Stimulated activated CD4-positive, alpha-beta T cell treated with anti-CD3 and anti-CD28 coated beads, TNF-alpha, amount 100 ng/mL, for 24 hours (primary cell): ENCODE results near the gene COPB1.

Experiments
- DNase-seq, 3 experiments: peaks; one replicate each; pipeline ENCODE4 v3.0.0-alpha.2; 2020; ENCODE audit warnings: low read depth in 3 of 3

The COPB1 gene

DNA sequence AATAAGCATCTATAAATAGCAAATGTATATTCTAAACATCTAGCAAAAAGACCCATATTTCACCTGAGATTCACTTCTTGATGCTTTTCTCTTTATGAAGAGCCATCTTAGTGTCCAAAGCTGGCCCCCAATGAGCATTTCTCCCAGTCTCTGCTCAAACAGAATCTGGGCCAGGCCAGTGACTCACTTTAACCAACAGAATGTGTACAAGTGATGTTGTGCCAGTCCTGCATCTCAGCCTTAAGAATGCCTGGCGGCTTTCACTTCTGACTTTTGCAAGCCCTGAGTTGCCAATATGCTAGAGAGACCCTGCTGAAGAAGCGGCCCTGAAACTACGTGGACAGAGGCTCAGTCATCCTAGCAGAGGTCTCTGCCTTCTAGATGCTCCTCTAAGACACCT is 6.9 kb upstream of the COPB1 start:
- DNase-seq: no peak

DNA sequence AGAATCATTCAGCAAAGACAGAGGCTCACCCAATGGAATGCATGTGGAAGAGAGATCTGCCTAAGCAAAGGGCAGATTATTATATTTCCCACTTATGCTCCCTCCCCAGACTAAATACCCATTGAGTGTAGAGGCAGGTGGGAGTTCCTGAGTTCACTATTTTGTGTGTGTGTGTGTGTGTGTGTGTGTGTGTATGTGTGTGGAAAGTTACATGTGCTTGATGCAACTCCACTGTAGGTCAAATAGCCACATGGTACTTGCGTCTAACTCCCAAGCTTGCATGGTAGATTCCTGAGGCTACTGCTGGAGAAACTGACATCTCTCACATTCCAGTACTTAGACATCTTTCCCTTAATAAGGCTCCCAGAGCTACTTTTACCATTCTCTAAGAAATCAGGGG is 3.4 kb upstream of the COPB1 start:
- DNase-seq: no peak

DNA sequence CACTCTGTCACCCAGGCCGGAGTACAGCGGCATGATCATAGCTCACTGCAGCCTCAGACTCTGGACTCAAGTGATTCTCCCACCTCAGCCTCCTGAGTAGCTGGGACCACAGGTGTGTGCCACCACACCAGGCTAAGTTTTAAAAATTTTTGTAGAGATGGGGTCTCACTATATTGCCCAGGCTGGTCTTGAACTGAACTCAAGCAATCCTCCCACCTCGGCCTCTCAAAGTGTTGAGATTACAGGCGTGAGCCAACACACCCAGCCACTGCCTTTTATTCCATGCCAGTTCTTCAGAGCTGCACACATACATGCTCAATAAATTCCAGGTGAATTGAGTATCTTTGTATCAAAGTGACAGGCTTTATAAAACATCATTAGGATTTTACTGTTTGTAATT is 2.4 kb upstream of the COPB1 start:
- no peak for DNase-seq

DNA sequence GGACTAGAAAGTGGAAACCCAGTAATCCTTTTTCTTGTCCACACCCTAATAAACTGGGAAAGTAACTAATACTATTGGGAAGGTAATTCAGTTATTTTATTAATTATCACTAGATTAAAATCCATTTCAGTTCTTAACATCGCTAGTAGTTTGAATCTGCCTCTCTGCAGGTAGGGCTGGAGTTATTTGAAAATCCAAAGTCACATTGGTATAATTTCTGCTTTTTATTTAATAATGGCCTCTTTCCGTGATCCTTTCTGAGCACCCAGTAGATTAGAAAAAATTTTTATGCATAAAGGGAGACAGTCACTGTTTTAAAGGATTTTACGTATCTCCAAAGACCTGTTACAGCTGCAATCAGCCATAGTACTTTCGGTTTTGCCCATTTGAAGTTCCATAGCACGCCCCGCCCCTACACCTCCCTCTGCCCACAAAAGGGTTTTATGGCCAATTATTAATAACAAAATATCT is 605 bp upstream of the COPB1 start:
- DNase-seq: peak in 2 of 3 experiments; percentile 11 to 42

DNA sequence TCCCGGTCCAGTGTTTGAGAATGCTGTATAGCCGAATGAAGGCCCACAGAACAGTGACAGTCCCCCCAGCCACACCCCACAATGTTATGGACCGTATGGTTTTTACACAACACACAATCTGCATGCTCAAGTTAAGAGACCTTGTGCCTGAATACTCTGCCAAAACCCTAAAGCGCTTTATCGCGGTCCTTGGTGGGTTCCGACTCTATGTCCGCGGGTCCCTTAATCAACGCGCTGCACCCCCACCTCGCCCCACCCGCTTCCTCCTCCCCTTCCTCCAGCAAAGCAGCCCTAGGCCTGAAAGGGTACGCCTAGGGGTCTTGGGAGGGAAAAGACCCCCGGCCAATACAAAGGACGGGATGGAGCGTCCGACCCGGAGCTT is 442 bp downstream of the COPB1 start:
- peak; percentile 15 to 29 (median 22) for DNase-seq

DNA sequence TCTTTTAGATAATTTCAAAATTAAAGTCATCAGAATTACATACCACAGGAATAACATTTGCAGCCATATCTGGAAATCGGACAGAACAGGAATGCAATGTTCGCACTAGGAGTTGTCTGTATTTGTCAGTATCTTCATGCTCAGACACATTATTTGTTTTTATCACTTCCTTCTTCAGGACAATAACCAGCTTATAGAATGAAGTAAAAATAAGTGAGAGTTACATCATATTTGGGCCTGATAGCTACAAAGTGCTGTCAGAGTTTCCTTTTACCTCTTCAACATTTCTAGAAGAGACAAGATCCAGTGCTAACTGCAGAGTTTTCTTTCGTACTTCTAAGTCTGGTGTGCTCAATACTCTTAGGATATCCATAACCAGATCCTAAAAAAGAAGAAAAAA is 18.9 kb downstream of the COPB1 start:
- DNase-seq: no peak

DNA sequence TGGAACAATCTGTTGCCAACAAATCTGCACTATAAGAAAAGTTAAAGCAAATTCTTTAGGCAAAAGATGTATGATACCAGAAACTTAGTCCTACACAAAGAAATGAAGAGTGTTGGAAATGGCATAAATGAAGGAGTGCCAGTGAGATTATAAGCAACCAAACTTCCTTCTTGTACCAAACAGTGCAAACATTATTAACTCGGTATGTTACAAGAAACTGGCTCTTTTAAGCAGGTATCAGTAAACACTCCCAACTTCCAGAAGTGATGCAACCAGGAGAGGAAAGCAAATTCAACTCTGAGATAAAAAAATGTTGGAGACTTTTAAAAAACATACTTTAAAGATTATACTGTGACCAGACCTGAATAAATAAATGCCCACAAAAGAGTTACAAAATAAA is 28.5 kb downstream of the COPB1 start:
- DNase-seq: no peak

DNA sequence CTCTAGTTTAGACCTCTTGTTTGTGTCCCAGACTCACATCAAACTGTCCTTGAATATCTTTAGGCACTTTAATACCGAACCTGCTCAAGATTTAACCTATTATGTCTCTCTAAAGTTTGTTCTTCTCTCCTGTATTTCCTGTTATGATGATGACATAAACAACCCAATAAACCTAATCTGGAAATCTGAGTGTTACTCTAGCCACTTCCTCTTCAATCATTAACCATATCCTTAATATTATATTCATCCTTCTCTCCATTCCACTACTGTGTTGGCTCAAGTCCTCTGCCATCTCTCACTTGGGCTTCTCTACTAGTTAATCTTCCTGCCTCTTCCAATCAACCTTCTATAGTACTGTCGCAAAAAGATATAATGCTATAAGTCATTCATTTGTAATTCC is 36.0 kb downstream of the COPB1 start:
- no peak for DNase-seq

DNA sequence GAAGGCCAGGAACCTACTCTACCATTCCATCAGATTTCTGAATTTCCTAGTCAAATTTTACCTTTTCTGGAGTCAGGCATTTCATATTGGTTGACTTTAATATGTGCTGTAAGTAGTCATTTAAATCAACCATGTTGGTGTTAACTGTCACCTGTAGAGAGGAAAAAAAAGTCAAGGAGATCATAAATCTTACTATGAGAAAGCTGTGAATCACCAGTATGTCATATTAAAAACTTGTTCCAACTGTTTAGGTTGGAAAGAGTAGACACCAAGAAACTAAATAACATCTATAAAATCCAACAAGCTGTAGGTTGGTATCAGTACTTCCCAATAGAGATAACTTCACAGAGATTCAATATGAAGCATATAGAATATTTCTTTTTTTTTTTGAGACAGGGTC is 39.5 kb downstream of the COPB1 start:
- DNase-seq: no peak

DNA sequence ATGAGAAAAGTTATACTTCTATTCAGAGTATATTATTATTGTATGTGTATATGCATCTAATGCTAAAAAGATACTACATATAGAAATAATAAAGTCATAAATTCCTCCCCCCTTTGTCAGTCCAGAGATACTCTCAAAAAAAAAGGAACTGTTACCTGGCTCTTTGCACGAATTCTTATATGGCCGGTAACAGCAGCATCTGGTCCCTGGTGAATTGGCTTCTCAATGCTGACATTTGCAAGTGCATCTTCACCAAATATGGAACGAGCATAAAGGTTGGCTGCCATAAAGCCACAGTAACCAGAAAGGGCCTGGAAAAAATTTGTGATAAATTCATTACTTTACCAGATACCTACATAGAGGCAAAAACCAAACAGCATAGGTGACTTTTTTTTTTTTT is 41.2 kb downstream of the COPB1 start:
- DNase-seq: no peak

DNA sequence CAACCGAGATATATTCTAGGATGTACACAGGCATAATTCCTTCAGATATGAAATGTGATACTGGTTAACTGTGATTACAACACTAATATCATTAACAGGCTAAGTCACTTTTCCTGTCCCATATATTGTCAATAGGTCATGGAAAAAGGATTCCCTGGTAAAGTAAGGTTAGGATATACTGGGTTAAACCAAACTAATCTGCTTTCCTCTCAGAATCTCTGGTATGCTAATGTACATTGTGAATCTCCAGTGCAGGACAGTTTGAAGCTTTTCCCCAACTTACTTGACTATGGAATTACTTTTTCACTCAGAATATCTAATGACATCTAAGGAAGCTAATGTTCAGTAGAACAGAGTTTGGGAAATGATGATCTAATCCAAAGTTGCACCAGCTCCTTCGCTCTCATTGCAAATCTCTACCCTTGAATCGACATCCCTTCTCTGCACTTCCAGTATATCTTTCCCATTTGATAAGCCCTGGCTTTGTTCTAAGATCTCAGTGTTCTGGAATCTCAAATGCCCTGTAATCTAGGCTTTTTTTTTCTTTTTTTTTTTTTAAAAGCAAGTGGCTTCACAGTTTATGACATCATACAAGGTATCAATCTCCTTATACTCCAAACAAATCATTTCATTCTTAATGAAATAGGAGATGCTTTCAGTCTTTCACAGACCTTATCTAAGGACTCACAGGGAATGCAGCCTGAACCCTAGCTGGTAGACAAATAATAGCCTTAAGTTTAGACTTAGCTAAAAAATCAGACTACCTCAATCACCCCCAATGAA is 43.8 kb downstream of the COPB1 start:
- DNase-seq: no peak

DNA sequence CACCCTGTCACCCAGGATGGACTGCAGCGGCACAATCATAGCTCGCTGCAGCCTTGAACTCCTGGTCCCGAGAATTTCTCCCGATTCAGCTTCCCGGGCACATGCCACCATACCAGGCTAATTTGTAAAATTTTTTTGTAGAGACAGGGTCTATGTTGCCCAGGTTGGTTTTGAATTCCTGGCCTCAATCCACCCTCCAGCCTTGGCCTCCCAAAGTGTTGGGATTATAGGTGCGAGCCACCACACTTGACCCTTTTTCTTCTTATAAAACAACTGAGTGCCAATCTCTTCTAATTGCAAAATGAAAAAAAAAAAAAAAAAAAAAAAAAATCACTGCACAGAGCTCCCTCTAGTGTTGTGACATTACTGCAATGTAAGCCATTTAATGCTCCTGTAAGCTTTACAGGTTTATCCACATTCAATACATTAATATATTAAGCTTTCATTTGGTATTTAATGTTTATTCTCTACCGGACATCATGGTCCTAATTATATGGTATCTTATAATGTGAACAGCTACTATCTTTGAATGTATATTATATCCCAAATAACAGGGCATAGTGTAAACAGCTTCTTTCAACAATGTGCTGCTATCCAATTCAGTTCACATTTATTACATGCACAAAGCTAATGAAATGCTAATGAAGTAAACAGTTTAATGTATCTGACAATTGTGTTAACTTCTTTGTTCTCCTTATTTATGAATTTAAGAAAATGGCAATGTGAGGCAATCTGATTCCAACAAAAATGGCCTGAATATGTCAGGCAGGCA is 44.6 kb downstream of the COPB1 start:
- DNase-seq: no peak

DNA sequence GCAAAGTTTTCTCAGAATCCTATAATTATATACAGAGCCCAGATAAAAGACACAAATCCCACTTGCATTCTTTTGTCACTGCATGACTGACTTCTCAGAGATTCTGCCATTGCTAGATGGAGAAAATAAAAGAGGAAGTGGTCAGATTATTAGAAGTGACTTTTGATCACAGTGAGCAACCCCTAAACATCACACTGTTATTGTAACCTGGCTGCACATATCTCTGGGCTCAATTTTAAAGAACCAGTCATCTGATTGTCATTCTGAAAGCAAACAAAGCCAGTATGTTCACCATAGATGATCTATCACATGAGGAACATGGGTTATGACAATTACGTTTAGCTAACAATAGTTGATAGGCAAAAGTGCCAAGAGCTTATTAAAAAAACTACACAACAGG is 47.8 kb downstream of the COPB1 start:
- no peak for DNase-seq

DNA sequence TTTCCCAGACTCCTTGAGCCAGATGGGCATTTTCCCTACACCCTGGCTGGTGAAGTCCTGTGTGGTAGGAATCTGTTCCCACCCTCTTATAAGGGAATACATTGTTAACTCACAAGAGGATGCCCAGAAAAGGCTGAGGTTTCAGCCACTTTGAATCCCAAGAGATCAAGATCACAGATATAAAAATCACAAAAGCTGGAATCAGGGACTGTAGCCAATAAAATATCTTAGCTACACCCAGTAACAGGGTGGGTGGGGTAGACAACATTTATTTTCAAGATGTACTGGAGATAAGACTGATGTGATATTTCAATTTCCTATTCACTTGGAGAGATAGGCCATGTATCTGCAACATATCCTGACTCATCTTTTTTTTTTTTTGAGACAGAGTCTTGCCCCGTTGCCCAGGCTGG is 50.3 kb downstream of the COPB1 start:
- no peak for DNase-seq

DNA sequence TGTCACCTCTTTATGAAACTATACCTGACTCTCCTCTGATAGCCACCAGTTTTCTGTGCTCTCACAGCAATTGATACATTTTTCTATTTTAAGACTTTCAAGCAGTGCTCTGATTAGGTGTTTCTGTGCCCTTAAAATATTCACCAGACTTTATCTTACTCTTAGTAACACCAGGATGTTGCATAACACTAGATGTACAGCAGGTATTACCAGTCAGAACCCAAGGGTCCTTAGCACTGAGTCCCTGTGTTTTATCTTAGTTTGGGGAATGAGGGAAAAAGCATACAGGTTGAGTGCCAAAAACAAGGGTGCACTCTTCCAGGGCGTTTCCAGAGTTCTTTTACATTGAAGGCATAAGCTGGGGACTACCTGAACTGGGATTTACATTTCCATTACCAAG is 51.4 kb downstream of the COPB1 start:
- DNase-seq: no peak

DNA sequence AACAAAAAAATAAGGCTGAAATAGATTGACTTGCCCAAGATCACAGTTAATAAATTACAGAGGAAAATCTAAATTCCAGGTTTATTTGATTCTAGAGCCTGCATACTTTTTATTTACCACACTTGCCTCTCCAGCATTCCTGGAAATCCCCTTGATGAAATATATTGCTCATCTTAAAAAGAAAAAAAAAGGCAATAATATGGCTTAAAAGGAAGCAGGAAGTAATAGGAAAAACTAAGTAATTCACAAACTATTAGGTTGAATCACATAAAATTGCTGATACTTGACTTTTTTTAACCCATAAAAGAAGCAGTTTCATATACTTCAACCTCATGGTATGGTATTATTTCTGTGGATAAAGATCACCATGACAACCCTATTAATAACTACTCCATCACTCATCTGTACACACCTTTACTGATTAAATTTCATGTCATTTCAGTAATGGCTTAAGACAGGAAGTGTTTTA is 52.9 kb downstream of the COPB1 start:
- no peak for DNase-seq

DNA sequence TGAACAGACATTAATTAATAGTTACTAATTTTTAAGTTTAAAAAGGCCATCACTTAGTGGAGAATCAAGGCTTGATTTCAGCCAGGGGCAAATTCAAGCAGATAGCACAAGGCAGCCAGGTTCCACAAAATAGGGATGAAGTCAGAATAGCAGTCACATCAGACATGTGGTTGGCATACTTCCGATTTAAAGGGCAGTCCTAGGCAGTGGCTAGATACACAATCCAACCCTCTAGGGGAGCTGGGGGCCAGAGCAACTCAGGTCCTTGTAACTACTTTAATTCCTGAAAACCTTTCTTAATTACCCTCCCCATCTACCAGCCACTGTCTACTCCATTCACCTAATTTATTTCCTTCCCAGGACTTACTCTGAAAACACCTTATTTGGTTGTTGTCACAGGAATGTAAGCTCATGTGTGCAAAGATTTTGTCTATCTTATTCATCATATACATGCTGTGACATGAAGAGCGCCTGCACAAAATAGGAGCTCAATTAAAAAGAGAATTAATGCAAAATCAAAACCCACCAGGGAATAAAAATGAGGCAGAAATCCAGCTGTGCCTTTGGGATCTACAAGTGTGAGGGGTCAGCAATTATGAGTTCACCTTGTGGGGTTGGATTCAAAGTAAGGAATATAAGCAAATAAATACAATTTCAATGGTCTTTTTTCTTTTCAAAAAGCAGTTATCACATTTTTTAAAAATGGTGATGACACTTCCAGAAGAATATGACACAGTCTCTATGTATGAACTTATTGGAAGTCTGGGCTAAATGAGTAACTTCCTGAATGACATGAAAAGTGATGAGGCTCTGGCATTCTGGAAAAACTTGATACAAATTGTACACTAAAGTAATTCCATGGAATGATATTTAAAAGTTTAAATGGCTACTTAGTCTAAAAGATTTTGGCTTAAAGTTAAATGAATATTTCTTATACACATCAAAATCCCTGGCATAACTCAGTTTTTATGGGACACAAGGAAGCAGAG is 53.8 kb downstream of the COPB1 start:
- no peak for DNase-seq

DNA sequence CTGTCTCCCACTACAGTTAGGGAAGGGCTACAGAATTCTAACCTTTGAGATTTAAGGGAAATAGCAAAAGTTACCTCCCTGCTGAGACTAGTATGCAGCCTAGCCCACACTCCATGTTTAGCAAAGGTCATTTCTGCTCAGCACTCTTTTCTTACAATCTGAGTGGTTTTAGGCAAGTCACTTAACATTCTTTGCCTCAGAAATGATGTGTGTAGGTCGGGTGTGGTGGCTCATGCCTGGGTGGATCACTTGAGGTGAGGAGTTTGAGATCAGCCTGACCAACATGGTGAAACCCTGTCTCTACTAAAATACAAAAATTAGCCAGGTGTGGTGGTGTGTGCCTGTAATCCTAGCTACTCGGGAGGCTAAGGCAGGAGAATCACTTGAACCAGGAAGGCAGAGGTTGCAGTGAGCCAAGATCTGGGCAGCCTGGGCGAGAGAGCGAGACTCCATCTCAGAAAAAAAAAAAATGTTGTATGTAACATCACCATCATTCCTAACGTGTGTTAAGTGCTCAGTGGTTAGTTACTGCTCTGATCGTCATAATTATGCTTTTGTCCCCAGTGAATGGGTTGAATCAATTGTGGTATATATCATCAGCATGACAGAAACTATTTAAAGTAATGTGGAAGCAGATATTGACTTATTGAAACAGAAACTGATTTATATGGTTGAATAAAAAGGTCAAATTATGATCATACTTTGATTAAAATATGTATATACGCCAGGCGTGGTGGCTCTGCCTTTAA is 55.0 kb downstream of the COPB1 start:
- DNase-seq: no peak

DNA sequence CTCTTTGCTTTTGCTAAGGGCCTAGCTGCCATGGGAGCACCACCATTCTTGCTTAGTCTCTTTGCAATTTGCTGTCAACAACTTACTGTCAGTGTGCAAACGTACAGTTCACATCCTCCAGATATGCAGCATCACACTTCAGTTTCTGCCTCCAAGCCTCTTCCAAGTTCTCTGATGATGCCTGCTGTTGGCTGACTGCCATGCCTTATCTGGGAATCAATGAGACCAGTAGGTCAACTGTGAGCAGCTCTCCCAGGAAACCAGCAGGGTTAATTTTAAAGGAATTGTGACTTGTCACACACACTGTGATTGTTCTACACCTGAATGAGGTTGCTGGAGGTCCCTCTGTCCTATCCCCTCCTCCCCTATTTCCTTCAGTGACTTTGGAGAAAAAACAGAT is 56.0 kb downstream of the COPB1 start:
- no peak for DNase-seq

DNA sequence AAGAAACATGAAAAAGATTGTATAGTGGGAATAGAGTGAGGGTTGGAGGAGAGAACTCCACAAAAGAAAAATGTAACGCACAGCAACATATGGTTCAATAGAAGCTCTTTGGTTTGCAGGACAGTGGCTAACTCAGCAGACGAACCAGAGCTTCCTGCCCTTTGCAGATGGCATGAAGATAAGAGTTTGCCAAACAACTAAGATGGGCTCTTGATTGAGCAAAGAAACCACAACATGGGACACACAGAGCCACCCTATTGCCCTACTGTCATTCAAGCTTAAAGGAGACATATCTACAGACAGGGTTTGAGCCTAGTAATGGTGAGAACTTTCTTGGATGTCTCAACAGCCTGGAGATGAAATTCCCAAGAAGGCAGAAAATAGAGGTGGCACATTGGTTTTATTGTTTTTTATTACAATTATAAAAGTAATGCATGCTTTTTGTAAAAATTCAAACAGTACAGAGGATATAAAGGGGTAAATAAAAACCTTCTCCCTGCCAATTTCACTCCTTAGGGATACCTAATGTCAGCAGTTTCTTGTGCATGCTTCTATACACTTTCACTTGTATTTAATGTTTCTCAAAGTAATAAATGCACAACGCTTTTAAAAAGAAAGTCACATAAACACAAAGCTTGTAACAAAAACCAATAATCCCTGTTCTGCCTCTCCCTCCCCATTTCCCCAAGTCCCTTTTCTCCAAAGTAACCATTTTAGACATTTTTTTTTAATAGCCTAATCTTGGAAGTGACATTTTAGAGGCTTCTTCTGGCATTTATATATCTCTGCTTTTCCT is 63.7 kb downstream of the COPB1 start:
- DNase-seq: no peak
